Ramos (cell line): Measurements from ENCODE around the gene SNX9.
"Not testable (repeated sequence)": the region's sequence is repeated elsewhere in the genome, so short reads cannot be mapped to it uniquely, and the experiment has no call there.

Experiments
- in situ Hi-C: fragments of 300-500 bp; cut with MboI; formaldehyde crosslinking; loops from one replicate; pipeline ENCODE4 v1.14.3; 2022; ENCODE audit warnings: low sequenced_read_pairs; ENCODE audit not compliant: unreplicated experiment

The SNX9 gene

GRCh38 chr6:157830354-157831017, 7.4 kb downstream of the SNX9 start:
- in situ Hi-C loops = no loop called here

GRCh38 chr6:157831018-157831369, 7.9 kb downstream of the SNX9 start:
- in situ Hi-C loops = no loop called here

GRCh38 chr6:157831424-157832249, 8.6 kb downstream of the SNX9 start:
- in situ Hi-C loops = no loop called here

- in situ Hi-C loops = no loop called here
These were observed 9.4 kb downstream of the SNX9 start for GRCh38 chr6:157832250-157832967.

GRCh38 chr6:157834549-157834948, 11.5 kb downstream of the SNX9 start:
- in situ Hi-C loops = no loop called here

GRCh38 chr6:157838718-157839430, 15.8 kb downstream of the SNX9 start:
- in situ Hi-C loops = no loop called here

GRCh38 chr6:157839606-157840005, 16.6 kb downstream of the SNX9 start:
- in situ Hi-C loops = no loop called here

GRCh38 chr6:157840261-157840660, 17.2 kb downstream of the SNX9 start:
- in situ Hi-C loops = no loop called here

- in situ Hi-C loops = no loop called here
These were observed 17.7 kb downstream of the SNX9 start for GRCh38 chr6:157840776-157841175.

- in situ Hi-C loops = no loop called here
These were observed 18.3 kb downstream of the SNX9 start for GRCh38 chr6:157841211-157841840.

- in situ Hi-C loops = no loop called here
These were observed 19.2 kb downstream of the SNX9 start for GRCh38 chr6:157842212-157842611.

- in situ Hi-C loops = not testable (repeated sequence)
These were observed 21.1 kb downstream of the SNX9 start for GRCh38 chr6:157844196-157844595.

- in situ Hi-C loops = no loop called here
These were observed 22.6 kb downstream of the SNX9 start for GRCh38 chr6:157845493-157846259.

GRCh38 chr6:157847846-157848245, 24.8 kb downstream of the SNX9 start:
- in situ Hi-C loops = no loop called here

- in situ Hi-C loops = no loop called here
These were observed 25.6 kb downstream of the SNX9 start for GRCh38 chr6:157848693-157849092.

- in situ Hi-C loops = no loop called here
These were observed 26.4 kb downstream of the SNX9 start for GRCh38 chr6:157849288-157850017.

GRCh38 chr6:157850030-157850429, 27.0 kb downstream of the SNX9 start:
- in situ Hi-C loops = no loop called here

- in situ Hi-C loops = no loop called here
These were observed 30.2 kb downstream of the SNX9 start for GRCh38 chr6:157853018-157853805.
